ENCODE measurements around the gene TM9SF4. TPM values are rescaled to one million over a fixed set of nuclear protein-coding genes. Genes with fewer than 3 reads are reported as not detected.

TM9SF4 gene
- total RNA-seq, 1 experiment from 2014 or later, result 67.8 TPM

GRCh38 chr20:32152421-32153155 lies 43.1 kb downstream of the TM9SF4 start:
- no peaks in the 10 kb centered on the region for H4K20me1 ChIP-seq (ENCODE audit: insufficient read depth)
- no peaks in the 10 kb centered on the region for H3K9me3 ChIP-seq (ENCODE audit: insufficient read depth, low read depth)
- no peak overlapping the region for H3K4me3 ChIP-seq
- peaks cover 7% of the 10 kb centered on the region; the same call in 1 of the 2 replicates for H3F3A ChIP-seq (ENCODE audit: insufficient read depth, low read depth)
- no peak overlapping the region for H2AFZ ChIP-seq
- ChIA-PET POLR2A (ENCODE audit: unreplicated experiment) (no interaction called here), CTCF (no interaction called here)
- no peak overlapping the region for H3K27ac ChIP-seq
- H3K9me2 ChIP-seq (ENCODE audit: insufficient read depth), result no peaks in the 10 kb centered on the region
- H3K36me3 ChIP-seq (ENCODE audit: low read depth), result peaks cover 9% of the 10 kb centered on the region; the same call in 1 of the 2 replicates
- no peaks in the 10 kb centered on the region for H3K79me2 ChIP-seq (ENCODE audit: low read depth)
- no peak overlapping the region for H3K4me2 ChIP-seq
- TF ChIP-seq, protein P1, sequence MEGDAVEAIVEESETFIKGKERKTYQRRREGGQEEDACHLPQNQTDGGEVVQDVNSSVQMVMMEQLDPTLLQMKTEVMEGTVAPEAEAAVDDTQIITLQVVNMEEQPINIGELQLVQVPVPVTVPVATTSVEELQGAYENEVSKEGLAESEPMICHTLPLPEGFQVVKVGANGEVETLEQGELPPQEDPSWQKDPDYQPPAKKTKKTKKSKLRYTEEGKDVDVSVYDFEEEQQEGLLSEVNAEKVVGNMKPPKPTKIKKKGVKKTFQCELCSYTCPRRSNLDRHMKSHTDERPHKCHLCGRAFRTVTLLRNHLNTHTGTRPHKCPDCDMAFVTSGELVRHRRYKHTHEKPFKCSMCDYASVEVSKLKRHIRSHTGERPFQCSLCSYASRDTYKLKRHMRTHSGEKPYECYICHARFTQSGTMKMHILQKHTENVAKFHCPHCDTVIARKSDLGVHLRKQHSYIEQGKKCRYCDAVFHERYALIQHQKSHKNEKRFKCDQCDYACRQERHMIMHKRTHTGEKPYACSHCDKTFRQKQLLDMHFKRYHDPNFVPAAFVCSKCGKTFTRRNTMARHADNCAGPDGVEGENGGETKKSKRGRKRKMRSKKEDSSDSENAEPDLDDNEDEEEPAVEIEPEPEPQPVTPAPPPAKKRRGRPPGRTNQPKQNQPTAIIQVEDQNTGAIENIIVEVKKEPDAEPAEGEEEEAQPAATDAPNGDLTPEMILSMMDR (conservative IDR thresholded peaks at IDR 0.05), result no peak
- no peak for TF ChIP-seq EZH2 (IDR thresholded peaks at IDR 0.05; ENCODE audit: low read depth)
- no peaks in the 10 kb centered on the region for H3K4me1 ChIP-seq (replicated peaks; ENCODE audit: insufficient read depth)
- no TSS peak for BruUV-seq (replicated peaks)
- H3K27me3 ChIP-seq (ENCODE audit: insufficient read depth, low read depth), result no peaks in the 10 kb centered on the region
- intact Hi-C loops (cut with micrococcal nuclease; ENCODE audit: unreplicated experiment), result no loop called here
- no peak for DNase-seq

- H2AFZ ChIP-seq, result no peak overlapping the region
- H3K9me2 ChIP-seq (ENCODE audit: insufficient read depth), result no peaks in the 10 kb centered on the region
- H3K4me1 ChIP-seq (replicated peaks; ENCODE audit: insufficient read depth), result no peaks in the 10 kb centered on the region
- H3K27me3 ChIP-seq (ENCODE audit: insufficient read depth, low read depth), result no peaks in the 10 kb centered on the region
- TF ChIP-seq, protein P1 (conservative IDR thresholded peaks at IDR 0.05), result no peak
- no peak for TF ChIP-seq EZH2 (IDR thresholded peaks at IDR 0.05; ENCODE audit: low read depth)
- no peak overlapping the region for H3K4me3 ChIP-seq
- H3K4me2 ChIP-seq, result no peak overlapping the region
- H3K27ac ChIP-seq, result no peak overlapping the region
- H4K20me1 ChIP-seq (ENCODE audit: insufficient read depth), result no peaks in the 10 kb centered on the region
- intact Hi-C loops (cut with micrococcal nuclease; ENCODE audit: unreplicated experiment), result no loop called here
- ChIA-PET CTCF (no interaction called here), POLR2A (ENCODE audit: unreplicated experiment) (no interaction called here)
- peaks cover 7% of the 10 kb centered on the region; the same call in 1 of the 2 replicates for H3F3A ChIP-seq (ENCODE audit: insufficient read depth, low read depth)
- DNase-seq, result no peak
- no TSS peak for BruUV-seq (replicated peaks)
- peaks cover 14% of the 10 kb centered on the region; the same call in 1 of the 2 replicates for H3K36me3 ChIP-seq (ENCODE audit: low read depth)
- H3K79me2 ChIP-seq (ENCODE audit: low read depth), result no peaks in the 10 kb centered on the region
- no peaks in the 10 kb centered on the region for H3K9me3 ChIP-seq (ENCODE audit: insufficient read depth, low read depth)
These were observed 43.7 kb downstream of the TM9SF4 start for GRCh38 chr20:32153156-32153665.

DNA sequence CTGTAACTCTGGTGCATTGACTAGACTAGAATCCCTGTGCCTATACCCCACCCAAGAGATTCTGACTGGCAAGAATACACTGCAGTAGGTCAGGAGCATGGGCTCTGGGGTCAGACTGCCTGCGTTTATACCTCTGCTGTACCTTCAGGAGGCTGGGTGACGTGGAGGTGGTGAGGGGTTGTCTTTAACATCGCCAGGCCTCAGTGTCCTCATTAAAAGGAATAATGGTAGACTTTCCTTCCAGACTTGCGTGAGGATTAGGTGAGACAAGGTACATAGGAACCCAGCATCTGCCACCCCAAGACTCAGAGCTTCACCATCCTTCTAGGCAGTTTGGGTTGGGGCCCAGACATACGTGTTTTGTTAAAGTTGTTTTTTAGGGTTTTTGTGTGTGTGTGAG lies 44.3 kb downstream of the TM9SF4 start:
- Histone ChIP-seq H2AFZ (no peak overlapping the region), H3K4me2 (no peak overlapping the region), H3K4me1 (replicated peaks; ENCODE audit: insufficient read depth) (no peaks in the 10 kb centered on the region), H3K27me3 (ENCODE audit: insufficient read depth, low read depth) (no peaks in the 10 kb centered on the region), H3K9me2 (ENCODE audit: insufficient read depth) (no peaks in the 10 kb centered on the region), H3F3A (ENCODE audit: insufficient read depth, low read depth) (peaks cover 7% of the 10 kb centered on the region; the same call in 1 of the 2 replicates), H4K20me1 (ENCODE audit: insufficient read depth) (no peaks in the 10 kb centered on the region), H3K36me3 (ENCODE audit: low read depth) (peaks cover 17% of the 10 kb centered on the region; the same call in 1 of the 2 replicates), H3K27ac (no peak overlapping the region), H3K79me2 (ENCODE audit: low read depth) (no peaks in the 10 kb centered on the region), H3K4me3 (no peak overlapping the region), H3K9me3 (ENCODE audit: insufficient read depth, low read depth) (no peaks in the 10 kb centered on the region)
- TF ChIP-seq EZH2 (IDR thresholded peaks at IDR 0.05; ENCODE audit: low read depth), result no peak
- TF ChIP-seq, protein P1 (conservative IDR thresholded peaks at IDR 0.05), result no peak
- ChIA-PET CTCF (no interaction called here), POLR2A (ENCODE audit: unreplicated experiment) (no interaction called here)
- DNase-seq, result no peak
- no TSS peak for BruUV-seq (replicated peaks)
- intact Hi-C loops (cut with micrococcal nuclease; ENCODE audit: unreplicated experiment), result loop anchor here (2.0 kb wide), 1 partner anchor 499 kb away; no protein-coding TSS in a partner anchor
